Activated effector memory CD4-positive, alpha-beta T cell treated with anti-CD3 and anti-CD28 coated beads, Interleukin-2, amount 50 U/mL, for 16 hours (primary cell): ENCODE data around the gene PRRT2.
A peak's percentile ranks its signal among the peaks of the same experiment; 100 is the strongest.
"Not testable (repeated sequence)": the region's sequence is repeated elsewhere in the genome, so short reads cannot be mapped to it uniquely, and the experiment has no call there.

Experiments
- DNase-seq: peaks from one replicate; pipeline ENCODE4 v3.0.0-alpha.2; 2020

The PRRT2 gene

DNA sequence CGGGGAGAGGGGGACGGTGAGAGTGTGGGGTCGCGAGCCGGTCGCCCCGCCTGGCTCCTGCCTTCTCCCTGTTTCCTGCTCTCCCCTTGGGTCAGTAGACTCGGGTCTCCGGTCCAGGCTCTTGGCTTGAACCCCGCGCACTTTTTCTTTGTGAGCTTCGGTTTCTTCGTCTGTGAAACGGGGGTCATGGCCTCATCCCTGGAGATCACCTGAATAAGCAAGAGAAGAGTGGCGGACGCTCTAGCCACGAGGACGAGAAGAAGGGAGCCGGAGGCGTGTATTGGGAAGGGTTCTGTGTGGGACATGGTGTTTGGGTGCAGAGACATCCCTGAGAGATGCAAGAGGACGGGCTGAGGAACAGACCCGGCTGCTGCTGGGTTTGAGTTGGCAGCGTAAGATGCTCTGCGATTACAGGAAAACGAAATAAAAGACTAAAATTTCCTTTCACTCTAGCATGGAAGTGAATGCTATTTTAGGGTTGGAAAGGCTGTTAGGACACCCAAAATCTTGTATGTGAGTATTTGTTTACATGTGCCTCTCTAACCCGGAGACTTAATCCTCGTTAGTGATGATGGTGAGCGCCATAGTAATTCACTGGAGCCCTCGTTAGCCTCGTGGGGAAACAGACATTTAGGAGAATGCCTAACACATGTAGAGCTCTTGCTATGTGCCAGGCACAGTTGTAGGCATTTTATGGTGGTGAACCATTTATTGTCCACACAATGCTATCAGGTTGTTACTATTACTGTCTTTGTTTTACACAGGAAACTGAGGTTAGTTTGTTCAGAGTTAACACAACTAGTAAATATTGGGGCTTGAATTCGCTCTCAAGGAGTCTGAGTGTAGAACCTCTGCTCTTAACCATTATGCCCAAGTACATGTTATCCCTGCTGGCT lies 20.8 kb upstream of the PRRT2 start:
- DNase-seq: no peak

DNA sequence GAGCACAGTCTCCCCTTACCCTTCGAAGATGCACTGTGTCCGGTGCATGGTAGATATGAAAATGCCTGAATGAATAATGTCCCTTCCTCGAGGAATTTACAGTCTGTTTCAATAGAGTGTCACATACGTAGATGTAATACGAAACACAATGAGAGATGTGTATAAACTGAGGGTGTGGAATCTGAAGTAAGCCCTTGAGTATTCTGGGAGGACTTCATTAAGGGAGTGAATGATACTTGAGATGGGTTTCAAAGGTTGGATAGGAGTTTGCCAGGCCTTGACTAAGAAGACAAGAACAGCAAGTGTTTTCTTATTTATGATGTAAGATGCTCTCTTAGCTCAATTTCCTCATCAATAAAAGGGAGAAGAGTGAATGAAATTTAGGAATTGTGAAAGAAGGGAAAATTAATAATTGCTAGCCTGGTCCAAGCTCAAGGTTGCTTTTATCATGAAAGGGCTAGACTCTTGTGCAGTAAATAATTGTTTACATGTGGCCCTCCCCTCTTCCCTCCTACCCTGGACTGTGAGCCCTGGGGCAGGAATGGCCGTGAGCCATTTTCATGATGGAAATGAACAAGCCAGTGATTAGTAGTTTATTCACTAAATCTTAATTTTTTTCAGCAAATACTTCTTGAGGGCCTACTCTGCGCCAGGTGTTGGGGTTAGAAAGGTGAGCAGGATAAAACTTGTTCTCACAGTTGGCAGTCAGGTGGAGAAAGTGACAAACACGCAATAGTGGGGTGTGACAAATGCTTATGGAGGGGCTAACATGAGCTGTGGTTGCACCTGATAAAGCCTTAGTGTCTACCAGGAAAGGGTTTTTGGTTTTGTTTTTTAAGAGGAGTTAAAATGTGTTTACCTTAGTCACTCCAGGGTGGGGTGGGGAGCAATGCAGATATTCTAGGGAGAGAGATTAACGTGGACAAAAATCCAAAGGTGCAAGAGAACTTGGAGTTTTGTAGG lies 19.9 kb upstream of the PRRT2 start:
- no peak for DNase-seq

DNA sequence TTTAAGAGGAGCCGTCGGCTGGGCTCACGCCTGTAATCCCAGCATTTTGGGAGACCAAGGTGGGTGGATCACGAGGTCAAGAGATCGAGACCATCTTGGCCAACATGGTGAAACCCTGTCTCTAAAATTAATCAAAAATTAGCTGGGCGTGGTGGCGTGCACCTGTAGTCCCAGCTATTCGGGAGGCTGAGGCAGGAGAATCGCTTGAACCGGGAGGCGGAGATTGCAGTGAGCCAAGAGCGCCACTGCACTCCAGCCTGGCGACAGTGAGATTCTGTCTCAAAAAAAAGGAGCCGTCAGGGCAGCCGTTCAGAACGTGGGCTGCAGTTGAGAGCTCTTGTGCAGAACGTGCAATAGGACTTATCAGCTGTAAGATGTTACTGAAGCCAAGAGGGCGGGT lies 18.8 kb upstream of the PRRT2 start:
- DNase-seq: not testable (repeated sequence)

DNA sequence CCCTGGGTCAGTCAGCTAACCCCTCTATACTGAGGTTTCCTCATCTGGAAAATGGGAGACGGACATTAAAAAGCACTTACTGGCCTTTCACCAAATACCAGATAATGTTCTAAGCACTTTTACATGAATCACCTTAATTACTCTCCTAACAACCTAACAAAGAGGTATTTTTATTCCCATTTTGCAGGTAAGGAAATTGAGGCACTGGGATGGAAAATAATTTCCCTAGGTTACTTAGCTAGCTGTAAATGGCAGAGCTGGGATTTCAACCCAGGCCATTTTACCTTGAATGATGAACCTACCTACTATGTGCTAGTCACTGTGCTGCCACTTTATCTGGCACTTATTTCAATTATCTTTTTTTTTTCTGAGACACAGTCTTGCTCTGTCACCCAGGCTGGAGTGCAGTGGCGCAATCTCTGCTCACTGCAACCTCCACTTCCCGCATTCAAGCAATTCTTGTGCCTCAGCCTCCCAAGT lies 17.7 kb upstream of the PRRT2 start:
- DNase-seq: no peak

DNA sequence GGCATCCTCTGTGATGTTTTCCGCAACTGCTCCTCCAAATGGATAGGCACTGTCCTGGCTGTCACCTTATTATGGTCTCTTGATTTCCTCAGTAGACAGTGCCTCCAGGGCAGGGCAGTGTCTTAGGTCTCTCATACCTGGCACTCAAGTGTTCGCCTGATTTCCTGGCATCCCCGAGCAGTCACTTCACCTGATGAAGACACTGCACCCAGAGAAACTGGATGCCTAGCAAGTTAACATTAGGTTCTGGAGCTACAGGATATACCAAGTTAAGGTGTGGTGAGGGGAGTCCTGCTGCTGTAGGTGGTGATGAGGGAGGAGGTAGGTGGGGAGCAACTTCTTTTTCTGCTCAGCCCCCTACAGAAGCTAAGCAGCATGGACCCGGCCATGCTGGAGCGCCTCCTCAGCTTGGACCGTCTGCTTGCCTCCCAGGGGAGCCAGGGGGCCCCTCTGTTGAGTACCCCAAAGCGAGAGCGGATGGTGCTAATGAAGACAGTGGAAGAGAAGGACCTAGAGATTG lies 9.5 kb upstream of the PRRT2 start:
- no peak for DNase-seq

DNA sequence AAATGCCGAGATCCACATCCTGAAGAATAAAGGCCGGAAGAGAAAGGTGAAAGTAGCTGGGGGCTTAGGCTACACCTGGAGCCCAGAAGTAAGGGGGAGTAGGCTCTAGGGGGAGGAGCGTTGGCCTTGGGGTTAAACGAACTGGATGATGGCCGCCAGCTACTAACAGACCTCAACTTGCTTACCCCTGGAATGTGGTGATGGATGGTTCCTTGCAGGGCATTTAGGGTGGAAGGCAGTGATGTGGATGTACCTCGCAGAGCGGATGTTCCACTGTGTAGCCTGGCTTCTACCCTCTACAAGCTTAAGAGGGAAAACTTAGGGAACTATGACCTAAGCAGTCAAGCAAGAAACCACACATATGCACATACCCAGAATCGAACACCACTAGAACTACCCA lies 8.0 kb upstream of the PRRT2 start:
- DNase-seq: no peak

DNA sequence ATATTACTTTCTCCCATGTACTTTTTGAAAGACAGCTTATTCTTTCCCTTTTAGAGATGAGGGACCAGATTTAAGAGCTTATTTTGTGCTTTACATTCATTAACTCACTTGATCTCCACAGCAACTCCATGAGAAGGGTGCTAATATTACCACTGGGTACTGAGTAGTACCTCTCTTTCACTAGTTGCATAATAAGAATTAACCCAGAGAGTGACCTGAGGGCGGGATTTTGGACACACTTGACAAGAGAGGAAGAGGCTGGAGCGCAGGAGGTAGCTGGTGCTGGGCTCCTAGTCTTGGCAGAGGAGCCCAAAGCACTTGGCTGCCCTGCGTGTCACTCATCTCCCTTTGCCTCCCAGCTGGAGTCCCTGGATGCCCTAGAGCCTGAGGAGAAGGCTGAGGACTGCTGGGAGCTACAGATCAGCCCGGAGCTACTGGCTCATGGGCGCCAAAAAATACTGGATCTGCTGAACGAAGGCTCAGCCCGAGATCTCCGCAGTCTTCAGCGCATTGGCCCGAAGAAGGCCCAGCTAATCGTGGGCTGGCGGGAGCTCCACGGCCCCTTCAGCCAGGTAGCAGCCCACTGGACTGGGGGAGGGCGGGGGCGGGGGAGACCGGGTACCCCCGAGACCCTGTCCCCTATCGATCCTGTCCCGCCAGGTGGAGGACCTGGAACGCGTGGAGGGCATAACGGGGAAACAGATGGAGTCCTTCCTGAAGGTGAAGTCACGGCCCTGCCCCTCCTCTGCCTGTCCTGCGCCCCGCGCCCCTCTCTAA lies 7.3 kb upstream of the PRRT2 start:
- no peak for DNase-seq

DNA sequence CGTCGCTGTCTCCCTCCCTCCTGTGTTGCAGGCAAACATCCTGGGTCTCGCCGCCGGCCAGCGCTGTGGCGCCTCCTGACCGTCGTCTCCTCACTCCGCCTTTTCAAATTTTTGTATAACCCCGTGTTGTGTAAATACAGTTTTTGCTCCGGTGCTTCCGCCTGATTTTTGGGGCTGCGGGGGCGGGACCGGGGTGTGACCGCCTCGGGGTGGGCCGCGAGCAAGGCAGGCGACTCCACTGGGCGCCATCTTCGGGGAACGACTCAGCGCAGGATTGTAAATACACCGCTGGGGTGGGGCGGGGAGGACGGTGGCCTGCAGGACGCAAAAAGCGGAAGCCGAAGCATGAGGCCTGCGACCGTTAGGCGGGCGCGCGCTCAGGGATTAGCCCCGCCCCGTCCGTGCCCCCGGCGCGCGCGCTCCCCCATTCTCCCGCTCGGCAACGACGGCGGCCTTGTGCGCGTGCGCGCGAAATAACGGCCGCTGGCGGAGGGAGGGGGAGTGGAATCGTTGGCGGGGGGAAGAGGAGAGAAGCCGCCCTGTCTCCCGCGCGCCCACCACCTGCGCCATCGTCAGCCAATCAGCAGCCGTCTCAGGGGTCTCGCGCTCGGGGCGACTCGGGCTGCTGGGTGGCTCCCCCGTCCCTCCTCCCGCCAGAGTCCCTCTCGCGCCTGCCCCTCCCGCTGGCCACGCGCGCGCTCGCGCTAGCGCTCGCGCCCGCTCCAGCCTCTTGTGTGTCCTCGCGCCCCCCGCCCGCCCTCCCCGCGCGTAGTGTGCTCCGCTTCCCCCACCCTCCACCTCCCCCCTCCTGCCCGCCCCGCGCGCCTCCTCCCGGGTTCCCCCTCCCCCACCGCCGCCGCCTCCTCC lies 6.5 kb upstream of the PRRT2 start:
- peak; percentile 99 for DNase-seq

DNA sequence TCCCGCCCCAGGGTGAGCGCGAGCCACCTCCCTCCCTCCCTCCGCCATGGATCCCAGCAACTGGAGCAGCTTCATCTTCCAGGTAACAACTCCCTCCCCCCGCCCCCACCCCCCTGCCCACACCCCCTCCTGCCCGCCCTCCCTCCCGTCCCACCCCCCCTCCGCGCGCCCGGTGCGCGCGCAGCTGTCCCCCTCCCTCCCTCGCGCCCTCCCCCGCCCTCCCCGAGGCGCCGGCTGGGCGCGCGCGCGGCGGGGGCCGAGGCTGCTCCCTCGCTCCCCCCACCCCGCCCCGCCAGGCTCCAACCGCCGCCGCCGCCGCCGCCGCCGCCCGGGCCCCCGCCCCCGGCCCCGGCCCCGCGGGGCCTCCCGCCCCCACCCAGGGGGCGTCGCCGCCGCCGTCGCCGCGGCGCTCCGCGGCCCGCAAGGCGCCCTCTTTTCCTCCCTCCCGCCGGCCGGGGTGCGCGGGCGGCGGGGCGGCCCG lies 5.9 kb upstream of the PRRT2 start, which contains the start of gene MAZ:
MAZ (plus strand) TSS at position 431 of the 481 bp plus-strand sequence. CDS start 173 bp downstream, outside the sequence.
- peak; percentile 90 for DNase-seq

DNA sequence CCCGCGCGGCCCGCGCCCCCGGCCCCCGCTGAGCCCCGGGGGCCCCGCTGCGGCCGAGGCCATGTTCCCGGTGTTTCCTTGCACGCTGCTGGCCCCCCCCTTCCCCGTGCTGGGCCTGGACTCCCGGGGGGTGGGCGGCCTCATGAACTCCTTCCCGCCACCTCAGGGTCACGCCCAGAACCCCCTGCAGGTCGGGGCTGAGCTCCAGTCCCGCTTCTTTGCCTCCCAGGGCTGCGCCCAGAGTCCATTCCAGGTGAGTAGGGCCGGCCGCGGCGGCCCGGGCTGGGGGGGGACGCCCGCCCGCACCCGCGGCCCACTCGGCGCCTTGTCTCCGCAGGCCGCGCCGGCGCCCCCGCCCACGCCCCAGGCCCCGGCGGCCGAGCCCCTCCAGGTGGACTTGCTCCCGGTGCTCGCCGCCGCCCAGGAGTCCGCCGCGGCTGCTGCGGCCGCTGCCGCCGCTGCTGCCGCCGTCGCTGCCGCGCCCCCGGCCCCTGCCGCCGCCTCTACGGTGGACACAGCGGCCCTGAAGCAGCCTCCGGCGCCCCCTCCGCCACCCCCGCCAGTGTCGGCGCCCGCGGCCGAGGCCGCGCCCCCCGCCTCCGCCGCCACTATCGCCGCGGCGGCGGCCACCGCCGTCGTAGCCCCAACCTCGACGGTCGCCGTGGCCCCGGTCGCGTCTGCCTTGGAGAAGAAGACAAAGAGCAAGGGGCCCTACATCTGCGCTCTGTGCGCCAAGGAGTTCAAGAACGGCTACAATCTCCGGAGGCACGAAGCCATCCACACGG lies 5.2 kb upstream of the PRRT2 start:
- DNase-seq: peak; percentile 85

DNA sequence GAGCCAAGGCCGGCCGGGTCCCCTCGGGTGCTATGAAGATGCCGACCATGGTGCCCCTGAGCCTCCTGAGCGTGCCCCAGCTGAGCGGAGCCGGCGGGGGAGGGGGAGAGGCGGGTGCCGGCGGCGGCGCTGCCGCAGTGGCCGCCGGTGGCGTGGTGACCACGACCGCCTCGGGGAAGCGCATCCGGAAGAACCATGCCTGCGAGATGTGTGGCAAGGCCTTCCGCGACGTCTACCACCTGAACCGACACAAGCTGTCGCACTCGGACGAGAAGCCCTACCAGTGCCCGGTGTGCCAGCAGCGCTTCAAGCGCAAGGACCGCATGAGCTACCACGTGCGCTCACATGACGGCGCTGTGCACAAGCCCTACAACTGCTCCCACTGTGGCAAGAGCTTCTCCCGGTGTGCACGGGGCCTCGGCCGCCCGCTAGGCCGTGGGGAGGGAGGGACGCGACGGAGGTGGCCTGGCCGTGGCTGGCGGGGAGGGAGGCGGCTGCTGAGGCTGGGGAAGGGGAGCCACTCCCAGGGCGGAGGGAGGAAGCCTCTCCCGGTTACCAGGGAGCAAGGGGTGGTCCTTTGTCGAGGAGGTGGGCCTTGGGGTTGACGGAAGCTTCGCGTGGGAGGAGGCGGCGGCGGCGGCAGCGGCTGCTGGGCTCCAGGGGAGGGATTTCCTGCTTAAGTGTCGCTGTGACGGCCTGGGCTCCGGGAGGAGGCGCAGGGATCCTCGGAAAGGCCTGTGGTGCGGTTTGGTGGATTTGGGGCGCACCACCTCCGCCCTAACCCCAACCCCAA lies 4.4 kb upstream of the PRRT2 start:
- DNase-seq: peak; percentile 94

DNA sequence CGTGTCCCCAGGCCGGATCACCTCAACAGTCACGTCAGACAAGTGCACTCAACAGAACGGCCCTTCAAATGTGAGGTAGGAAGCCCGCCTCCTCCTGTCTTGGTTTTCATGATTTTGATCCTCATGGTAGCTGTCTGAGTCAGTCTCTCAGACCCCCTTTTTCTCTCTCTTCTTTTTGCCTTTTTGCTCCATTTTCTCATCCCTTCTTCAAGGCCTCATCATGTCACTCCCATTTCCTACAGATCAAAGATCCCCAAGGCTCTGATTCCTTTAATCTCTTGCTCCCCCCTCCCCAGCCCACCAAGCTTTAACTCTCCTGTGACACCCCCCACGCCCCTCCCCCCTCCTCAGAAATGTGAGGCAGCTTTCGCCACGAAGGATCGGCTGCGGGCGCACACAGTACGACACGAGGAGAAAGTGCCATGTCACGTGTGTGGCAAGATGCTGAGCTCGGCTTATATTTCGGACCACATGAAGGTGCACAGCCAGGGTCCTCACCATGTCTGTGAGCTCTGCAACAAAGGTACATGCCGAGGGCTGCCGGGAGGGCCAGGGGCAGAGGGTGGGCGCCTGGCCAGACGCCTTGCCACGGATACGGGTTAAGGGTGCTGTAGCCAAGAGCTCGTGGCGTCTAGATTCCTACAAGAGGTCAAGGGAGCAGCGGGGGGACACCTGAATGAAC lies 3.6 kb upstream of the PRRT2 start:
- DNase-seq: peak; percentile 74

DNA sequence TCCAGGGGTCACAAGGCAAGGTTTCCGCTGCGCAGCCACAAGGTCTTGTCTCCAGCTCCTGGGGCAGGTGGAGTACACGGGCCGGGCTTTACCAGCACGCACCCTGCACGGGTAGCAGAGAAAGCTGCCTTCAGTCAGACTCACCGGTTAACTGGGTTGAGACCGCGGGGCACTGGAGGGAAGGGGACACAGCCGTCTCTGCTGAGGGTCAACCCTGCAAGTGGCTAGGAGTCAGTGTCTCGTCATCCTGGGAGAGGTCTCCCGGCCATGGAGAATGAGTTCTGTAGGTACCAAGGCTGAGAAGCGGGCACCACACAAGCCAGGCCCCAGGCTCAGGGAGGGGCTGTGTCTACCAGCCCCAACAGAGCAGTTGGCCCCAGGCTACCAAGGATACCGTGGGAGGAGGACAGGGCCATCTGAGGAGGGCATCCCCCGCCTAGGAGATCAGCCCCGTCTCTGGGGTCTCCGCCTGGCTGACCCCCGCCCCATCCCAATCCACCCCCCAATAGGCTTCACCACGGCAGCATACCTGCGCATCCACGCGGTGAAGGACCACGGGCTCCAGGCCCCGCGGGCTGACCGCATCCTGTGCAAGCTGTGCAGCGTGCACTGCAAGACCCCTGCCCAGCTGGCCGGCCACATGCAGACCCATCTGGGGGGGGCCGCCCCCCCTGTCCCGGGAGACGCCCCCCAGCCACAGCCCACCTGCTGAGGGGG lies 2.8 kb upstream of the PRRT2 start:
- DNase-seq: no peak

DNA sequence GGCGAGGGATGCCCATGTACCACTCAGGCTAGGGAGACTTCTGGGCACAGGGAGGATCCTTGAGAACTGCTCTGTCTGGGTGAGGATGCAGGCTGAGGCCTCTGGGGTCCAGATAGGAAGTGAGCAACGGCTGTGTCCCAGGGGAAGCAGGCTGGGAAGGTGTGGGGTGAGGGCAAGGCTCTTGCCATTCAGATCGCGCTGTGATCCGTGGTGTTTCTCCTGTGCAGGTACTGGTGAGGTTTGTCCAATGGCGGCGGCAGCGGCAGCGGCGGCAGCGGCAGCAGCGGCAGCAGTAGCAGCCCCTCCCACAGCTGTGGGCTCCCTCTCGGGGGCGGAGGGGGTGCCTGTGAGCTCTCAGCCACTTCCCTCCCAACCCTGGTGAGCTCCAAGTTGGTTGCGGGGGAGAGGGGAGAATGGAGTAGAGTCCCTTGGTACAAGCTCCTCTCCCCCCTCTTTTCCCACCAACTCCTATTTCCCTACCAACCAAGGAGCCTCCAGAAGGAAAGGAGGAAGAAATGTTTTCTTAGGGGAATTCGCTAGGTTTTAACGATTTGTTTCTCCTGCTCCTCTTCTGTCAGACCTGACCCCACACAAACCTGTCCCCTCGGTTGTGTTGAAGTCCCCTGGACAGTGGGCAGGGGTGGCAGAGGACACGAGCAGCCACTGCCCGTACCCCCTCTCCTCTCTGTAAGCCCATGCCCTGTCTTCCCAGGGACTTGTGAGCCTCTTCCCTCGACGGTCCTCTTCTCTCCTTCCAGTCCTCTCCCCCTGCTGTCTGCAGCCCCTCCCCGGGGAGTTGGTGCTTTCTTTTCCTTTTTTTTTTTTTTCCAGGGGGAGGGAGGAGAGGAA lies 1.9 kb upstream of the PRRT2 start:
- peak; percentile 79 for DNase-seq

DNA sequence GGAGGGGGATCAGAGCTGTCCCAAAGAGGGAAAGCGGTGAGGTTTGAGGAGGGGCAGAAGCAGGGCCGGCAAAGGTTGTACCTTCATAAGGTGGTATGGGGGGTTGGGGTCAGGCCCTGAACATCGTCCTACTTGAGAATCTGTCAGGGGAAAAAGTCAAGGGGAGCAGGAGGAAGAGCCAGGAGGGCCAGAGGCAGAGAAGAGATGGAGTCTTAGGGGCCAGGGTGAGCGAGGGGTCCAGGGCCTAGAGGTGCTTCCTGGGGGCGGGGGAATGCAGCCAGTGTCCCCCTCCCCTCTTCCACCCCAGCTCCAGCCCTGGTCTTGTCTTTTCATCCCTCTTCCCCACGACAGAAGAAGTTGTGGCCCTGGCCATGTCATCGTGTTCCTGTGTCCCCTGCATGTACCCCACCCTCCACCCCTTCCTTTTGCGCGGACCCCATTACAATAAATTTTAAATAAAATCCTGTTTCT lies 1.3 kb upstream of the PRRT2 start:
- no peak for DNase-seq

DNA sequence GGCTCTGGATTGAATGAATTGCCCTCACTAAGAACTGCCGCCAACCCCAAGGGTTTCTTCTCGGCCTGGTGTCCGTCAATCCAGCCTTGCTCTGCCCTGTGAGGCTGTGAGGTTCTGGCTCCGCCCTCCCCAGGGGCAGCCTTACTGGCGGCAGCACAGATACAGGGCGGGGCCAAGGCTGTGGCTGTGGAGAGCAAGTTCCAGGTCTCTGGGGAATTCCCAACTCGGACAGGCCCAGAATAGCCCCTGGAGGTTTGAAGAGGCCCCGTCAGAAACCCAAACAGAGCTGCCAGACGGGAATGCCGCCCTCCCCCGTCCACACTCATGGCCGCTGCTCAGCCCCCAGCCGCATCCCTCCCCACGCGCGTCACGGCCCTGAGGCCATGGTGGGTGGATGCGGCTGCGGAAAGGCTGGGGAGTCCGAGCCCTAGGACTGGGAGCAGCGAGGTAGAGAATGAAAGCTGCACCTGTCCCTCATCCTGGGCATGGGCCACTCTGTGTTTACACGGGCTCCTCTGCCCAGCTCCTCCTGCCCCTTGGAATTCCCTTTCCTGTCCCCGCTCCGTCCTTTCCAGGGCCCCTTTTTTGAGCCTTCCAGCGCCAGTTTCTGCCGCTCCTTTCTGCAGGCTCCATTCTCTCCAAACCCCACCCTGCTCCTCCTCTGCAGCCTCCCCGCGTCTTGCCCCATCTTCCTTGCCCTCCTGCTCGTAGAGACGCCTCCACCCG lies 660 bp upstream of the PRRT2 start:
- DNase-seq: peak; percentile 90
